Colon (tissue), 2 donors: ENCODE results near the gene TIMM23.
"Not testable (repeated sequence)": the region's sequence is repeated elsewhere in the genome, so short reads cannot be mapped to it uniquely, and the experiment has no call there.

ENCODE experiments used
- FAIRE-seq: peaks from 2 replicates; lab custom pipeline; 2012; peaks lifted over from hg19 to GRCh38; lab: Jason Lieb, UNC
- donor health status: control.
- donor health status: control.

Gene TIMM23

GRCh38 chr10:45997557-45997956 lies 25.3 kb downstream of the TIMM23 start:
- no peak for FAIRE-seq

- FAIRE-seq, result no peak
Measured at GRCh38 chr10:45997994-45998763, 25.9 kb downstream of the TIMM23 start.

- not testable (repeated sequence) for FAIRE-seq
Measured at GRCh38 chr10:45999955-46000354, 27.7 kb downstream of the TIMM23 start.

- FAIRE-seq, result no peak
Measured at GRCh38 chr10:46000538-46000937, 28.2 kb downstream of the TIMM23 start.

- FAIRE-seq, result no peak
Measured at GRCh38 chr10:46001187-46001756, 29.0 kb downstream of the TIMM23 start.

- FAIRE-seq, result not testable (repeated sequence)
Measured at GRCh38 chr10:46002189-46002687, 29.9 kb downstream of the TIMM23 start.

- FAIRE-seq, result no peak
Measured at GRCh38 chr10:46002916-46003693, 30.8 kb downstream of the TIMM23 start.

GRCh38 chr10:46004963-46005362 lies 32.7 kb downstream of the TIMM23 start:
- no peak for FAIRE-seq

- FAIRE-seq, result no peak
Measured at GRCh38 chr10:46005383-46005782, 33.1 kb downstream of the TIMM23 start.

GRCh38 chr10:46006219-46006618 lies 33.9 kb downstream of the TIMM23 start:
- FAIRE-seq, result no peak

- no peak for FAIRE-seq
Measured at GRCh38 chr10:46012746-46013145, 40.5 kb downstream of the TIMM23 start.

- no peak for FAIRE-seq
Measured at GRCh38 chr10:46014206-46014605, 41.9 kb downstream of the TIMM23 start.

- FAIRE-seq, result no peak
Measured at GRCh38 chr10:46014683-46015405, 42.6 kb downstream of the TIMM23 start.

- FAIRE-seq, result no peak
Measured at GRCh38 chr10:46016190-46016589, 43.9 kb downstream of the TIMM23 start.

- FAIRE-seq, result no peak
Measured at GRCh38 chr10:46016811-46017210, 44.5 kb downstream of the TIMM23 start.

GRCh38 chr10:46017733-46018132 lies 45.4 kb downstream of the TIMM23 start:
- FAIRE-seq, result no peak

GRCh38 chr10:46018453-46019176 lies 46.3 kb downstream of the TIMM23 start:
- FAIRE-seq, result no peak

- FAIRE-seq, result no peak
Measured at GRCh38 chr10:46019177-46019528, 46.9 kb downstream of the TIMM23 start.

- FAIRE-seq, result no peak
Measured at GRCh38 chr10:46019569-46020343, 47.5 kb downstream of the TIMM23 start.

- FAIRE-seq, result no peak
Measured at GRCh38 chr10:46020344-46020657, 48.0 kb downstream of the TIMM23 start.
